Fibroblast of villous mesenchyme (primary cell): Measurements from ENCODE around the gene TNRC18. TPM values are rescaled to one million over a fixed set of nuclear protein-coding genes. Genes with fewer than 3 reads are reported as not detected.
"Not testable (repeated sequence)": the region's sequence is repeated elsewhere in the genome, so short reads cannot be mapped to it uniquely, and the experiment has no call there.

ENCODE experiments used
- DNase-seq: peaks from one replicate; pipeline ENCODE4 v3.0.0-alpha.2; 2010; ENCODE audit warnings: low read depth
- H3K4me3 ChIP-seq: 2 replicates; pipeline ENCODE4 v1.5.1; 2011; ENCODE audit warnings: low read depth, mild to moderate bottlenecking, low read length
- CTCF ChIP-seq: IDR thresholded peaks from 2 replicates; pipeline ENCODE4 v1.5.1; 2012; ENCODE audit warnings: low read depth, mild to moderate bottlenecking, low read length; ENCODE audit not compliant: insufficient read depth
- total RNA-seq: library from RNA; depleted of rRNA; stranded (reverse); fragments of >200 nt; gene quantifications from 2 replicates; pipeline ENCODE4 v1.2.3, GENCODE V29; 2012

TNRC18 gene, protein sequence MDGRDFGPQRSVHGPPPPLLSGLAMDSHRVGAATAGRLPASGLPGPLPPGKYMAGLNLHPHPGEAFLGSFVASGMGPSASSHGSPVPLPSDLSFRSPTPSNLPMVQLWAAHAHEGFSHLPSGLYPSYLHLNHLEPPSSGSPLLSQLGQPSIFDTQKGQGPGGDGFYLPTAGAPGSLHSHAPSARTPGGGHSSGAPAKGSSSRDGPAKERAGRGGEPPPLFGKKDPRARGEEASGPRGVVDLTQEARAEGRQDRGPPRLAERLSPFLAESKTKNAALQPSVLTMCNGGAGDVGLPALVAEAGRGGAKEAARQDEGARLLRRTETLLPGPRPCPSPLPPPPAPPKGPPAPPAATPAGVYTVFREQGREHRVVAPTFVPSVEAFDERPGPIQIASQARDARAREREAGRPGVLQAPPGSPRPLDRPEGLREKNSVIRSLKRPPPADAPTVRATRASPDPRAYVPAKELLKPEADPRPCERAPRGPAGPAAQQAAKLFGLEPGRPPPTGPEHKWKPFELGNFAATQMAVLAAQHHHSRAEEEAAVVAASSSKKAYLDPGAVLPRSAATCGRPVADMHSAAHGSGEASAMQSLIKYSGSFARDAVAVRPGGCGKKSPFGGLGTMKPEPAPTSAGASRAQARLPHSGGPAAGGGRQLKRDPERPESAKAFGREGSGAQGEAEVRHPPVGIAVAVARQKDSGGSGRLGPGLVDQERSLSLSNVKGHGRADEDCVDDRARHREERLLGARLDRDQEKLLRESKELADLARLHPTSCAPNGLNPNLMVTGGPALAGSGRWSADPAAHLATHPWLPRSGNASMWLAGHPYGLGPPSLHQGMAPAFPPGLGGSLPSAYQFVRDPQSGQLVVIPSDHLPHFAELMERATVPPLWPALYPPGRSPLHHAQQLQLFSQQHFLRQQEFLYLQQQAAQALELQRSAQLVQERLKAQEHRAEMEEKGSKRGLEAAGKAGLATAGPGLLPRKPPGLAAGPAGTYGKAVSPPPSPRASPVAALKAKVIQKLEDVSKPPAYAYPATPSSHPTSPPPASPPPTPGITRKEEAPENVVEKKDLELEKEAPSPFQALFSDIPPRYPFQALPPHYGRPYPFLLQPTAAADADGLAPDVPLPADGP (N-terminal part only)
- 54.4 and 78.0 TPM in 2 replicates for total RNA-seq

- peak within 1 kb of the TSS; percentile 99 for H3K4me3 ChIP-seq
- TF ChIP-seq CTCF = no peak
Measured at GRCh38 chr7:5423306-5423975, at the start of gene TNRC18. Gene TNRC18 (minus strand): TSS chr7:5423834. CDS start chr7:5421246, 2,588 bp downstream.

GRCh38 chr7:5472432-5473315 is 49.0 kb upstream of the TNRC18 start:
- DNase-seq = no peak
- no peak for TF ChIP-seq CTCF
- H3K4me3 ChIP-seq = no peak overlapping the region

More at GRCh38 chr7:5423306-5423975, at the start of gene TNRC18:
- no peak for DNase-seq

GRCh38 chr7:5471623-5472022 is 48.0 kb upstream of the TNRC18 start:
- DNase-seq, H3K4me3 ChIP-seq: not testable (repeated sequence)

- no peak for TF ChIP-seq CTCF
- H3K4me3 ChIP-seq = no peak overlapping the region
- DNase-seq = no peak
Measured at GRCh38 chr7:5470816-5471215, 47.2 kb upstream of the TNRC18 start.

- no peak for DNase-seq
- no peak overlapping the region for H3K4me3 ChIP-seq
- TF ChIP-seq CTCF = no peak
Measured at GRCh38 chr7:5470167-5470532, 46.5 kb upstream of the TNRC18 start.

- no peak for TF ChIP-seq CTCF
- no peak for DNase-seq
- H3K4me3 ChIP-seq = no peak overlapping the region
Measured at GRCh38 chr7:5469375-5470166, 45.9 kb upstream of the TNRC18 start.
